NCI-H1048 (cell line): ENCODE results near the gene RPGR.

Source experiments
- DNase-seq: peaks from one replicate; lab custom pipeline; 2025; lab: John Stamatoyannopoulos, UW

RPGR gene

DNA sequence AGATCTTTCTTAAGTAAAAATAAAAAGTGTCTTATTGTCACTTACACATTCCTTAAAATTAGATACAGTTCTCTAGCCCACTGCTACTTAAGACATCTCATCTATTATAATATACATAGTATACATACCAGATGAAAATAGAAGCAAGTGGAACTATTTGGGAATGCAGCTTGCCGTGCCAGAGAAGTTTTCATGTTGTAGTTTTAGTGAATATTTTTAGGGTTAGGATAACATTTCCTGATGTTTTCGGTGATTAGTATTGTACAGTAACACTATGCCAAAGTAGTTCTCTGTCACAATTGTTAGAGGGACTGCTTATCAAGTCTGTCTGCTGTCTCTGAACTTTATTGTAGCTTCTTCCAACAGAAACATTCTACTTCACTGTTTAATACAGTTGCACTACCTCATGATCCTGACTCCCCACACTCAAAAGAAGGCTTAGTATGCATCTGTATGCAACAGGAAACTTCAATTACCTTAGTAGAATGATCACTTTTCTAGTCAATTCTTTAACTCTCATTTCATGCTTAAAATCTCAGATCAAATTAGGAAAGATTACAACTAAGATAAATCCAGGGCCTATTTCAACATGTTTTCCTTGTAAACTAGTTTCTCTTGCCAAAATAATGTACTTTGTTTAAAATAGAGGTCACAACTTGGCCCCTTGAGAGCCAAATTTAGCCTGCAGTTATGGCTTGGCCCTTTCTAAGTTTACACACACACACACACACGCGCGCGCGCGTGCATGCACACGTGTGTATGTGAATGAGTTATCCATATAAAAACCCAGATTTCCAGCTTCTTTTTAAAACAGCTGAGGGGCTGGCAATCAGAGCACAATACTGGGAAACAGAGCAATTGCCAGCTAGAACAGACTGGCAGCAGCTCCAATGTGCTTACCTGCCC, 64.3 kb downstream of the RPGR start:
- DNase-seq = no peak

GRCh38 chrX:38260231-38260630, 67.1 kb downstream of the RPGR start:
- DNase-seq = no peak

DNA sequence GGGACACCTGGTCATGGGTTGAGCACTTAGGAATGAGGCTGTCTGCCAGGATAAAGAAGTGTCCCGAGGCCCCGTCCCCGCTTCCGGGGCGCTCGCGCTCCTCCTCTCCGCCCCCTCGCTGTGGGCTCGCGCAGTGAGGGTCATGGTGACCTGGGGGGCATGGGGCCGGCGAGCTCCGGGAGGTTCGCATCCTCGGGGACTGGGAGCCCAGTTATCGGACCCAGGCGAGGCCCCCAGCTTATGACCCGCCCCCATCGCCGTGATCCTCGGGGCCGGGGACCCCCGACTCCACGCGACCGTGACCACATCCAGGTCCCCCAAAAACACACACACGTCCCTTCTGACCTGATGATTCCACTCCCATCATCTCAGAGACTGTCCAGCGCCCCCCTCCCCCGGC, 71.3 kb downstream of the RPGR start:
- no peak for DNase-seq

DNA sequence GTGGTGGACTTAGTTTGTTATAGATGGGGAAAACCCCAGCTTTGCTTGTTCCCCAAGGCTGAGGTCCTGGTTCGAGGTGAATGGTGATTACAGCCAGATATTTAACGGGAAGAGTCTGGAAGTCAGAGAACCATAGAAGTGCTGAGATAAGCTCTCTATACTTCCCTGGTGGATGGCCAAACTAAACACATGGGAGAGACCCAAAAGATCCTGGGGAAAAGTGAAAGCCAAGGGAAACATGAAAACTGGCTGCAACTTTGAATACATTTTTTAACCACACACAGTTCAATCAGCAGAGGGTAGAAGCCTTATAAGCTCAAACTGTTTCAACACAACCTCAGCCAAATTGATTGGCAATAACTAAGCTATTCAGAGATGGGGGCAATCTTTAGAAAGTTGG, 77.3 kb downstream of the RPGR start:
- no peak for DNase-seq

DNA sequence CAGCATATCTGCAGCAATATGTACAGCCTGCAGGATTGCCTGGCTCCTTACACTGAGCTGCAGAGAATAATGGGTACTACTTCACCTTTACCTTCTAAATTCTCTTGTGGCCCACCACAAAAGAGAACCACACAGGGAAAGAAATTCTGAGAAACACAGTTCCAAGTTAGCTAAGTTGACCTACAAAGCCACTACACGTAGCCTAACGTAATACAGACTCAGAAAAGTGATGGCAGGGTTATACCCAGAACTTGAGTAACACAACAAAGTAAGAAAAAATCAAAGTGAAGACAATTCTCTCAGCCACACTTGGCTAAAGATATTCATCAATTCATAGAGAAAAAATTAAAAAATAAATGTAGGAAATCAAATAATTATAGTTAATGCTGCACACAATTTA, 80.3 kb downstream of the RPGR start:
- DNase-seq = no peak

DNA sequence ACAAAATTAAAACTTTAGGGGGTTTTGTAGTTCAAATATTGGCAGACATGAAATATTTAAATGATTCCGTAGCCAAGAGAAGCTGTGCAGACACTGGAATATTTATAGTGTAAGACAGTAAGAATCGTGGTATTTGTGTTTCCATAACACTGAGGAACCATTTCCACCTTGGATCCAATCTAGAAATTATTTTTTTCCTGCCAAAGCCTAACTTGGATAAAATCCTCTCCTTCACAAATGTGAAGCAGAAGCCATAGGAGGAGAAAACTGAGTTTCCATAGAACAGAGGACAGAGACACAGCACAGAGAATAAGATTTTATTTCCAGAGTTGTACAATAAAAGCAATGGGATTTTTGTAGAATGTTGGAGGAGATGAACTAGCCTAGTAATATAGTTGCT, 86.8 kb downstream of the RPGR start:
- no peak for DNase-seq

DNA sequence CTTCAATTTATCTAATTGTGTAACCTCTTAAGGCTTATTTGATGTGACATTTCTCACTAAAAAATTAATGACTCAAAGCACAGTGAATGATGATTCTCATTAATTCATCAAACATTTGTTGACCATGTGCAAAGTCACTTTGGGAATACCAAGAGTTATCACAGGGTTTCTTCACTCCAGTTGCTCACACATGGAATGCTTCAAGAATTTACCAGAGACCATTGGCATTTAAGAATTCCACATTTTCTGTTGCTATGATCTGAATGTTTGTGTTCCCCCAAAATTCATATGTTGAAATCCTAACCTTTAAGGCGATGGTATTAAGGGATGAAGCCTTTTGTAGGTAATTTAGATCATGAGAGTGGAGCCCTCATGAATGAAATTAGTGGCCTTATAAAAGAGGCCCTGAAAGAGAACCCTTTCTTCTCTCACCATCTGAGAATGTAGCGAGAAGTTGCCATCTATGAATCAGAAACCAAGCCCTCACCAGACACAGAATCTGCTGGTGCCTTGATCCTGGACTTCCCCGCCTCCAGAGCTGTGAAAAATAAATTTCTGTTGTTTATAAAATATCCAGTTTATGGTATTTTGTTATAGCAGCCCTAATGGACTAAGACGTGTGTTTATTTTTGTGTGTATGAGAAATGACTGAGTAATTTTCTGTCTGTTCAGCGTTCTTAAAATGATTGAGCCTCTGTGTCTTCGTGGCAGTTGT, 90.3 kb downstream of the RPGR start:
- no peak for DNase-seq

- no peak for DNase-seq
Measured at GRCh38 chrX:38233891-38234667, 93.2 kb downstream of the RPGR start.

DNA sequence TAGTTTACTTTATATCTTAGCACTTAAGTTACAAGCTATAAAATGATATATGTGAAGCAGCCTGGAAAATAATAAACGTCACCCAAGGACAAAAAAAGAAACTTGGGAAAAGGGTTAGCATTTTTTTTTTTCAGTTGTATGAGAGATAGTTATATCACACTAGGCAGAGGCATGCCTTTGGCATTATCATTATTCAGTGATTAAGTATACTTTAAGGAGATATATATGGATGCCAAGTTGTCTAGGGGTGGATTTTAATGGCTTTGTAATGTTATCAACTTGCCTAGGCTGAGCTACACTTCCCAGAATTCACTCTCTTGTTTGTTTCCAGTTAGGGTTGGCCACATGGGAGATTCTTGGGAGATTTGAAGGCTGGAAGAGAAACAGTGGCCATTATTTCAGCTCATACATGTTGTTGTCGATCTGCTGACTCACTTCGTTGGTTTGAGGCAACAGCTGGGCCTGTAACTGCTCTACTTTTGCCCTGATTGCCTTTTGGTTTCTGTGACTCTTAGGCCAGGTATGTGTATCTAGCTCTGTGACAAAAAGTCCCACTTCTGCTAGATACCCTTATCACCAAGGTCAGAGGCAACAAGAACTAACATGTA, 95.1 kb downstream of the RPGR start:
- no peak for DNase-seq

DNA sequence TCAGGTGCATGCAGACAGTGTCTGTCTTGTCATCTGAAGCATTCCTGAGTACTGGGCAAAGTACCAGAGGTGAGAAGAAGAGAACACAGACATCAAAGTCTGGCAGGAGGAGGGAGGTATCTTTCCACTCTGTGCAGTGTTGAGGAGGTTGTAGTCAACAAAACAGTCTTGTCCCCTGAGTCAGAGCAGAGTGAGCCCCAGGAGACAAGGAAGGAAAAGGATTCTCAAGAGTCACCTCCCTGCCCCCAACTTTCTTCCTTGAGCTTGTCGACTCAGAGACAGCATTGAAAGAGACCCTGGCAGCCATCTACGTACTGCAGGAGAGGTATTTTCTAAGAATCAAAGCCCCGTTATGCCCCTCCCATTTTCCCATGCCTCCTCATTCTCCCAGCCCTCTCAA, 102.2 kb downstream of the RPGR start:
- no peak for DNase-seq

DNA sequence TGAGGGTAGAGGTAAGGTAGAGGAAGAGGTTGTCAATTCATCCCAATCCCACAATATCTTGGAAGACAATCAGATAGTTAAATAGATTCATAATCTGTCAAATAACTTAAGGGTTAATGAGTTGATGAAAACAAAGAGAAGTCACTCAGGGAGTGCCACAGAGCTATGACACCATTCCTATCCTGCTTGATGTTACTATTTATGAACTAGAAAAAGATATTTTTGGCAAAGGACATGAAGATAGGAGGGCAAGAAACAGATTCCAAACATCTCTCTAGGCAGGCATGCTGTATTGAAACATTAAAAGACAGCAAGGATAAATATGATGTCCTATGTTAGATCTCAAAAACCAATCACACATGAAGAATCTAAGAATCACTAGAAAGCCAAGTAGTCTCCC, 103.1 kb downstream of the RPGR start:
- no peak for DNase-seq

GRCh38 chrX:38221391-38221929, 105.8 kb downstream of the RPGR start:
- no peak for DNase-seq

GRCh38 chrX:38220415-38221390, 106.6 kb downstream of the RPGR start, which contains the start of gene SRPX:
Gene SRPX (minus strand): TSS chrX:38220871. CDS start chrX:38220792, 79 bp downstream.
- no peak for DNase-seq

DNA sequence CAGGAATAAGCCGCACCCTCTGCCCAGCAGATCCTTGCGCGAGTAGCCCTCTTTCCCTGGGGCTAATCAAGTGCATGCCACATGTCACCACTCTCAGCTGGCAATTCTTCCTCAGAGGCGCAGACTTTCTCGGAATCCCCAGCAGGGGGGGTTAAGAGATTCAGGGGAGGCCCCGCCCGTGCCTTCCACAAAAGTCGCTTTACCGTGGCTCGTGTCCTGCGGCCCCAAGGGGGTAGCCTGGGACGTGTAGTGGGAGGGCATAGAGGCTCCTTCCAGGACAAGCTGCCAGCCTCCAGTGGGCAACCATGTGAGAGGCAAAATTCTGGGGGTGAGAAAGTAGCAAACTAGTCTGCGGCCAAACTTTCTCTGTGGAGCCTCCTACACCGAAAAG, 107.3 kb downstream of the RPGR start:
- DNase-seq = no peak
